Amniotic stem cell (primary cell): ENCODE results near the gene SDC4.

ENCODE experiments used
- DNase-seq: peaks from one replicate; lab custom pipeline; 2025; lab: John Stamatoyannopoulos, UW

The SDC4 gene

GRCh38 chr20:45318948-45319347 is 29.3 kb downstream of the SDC4 start:
- no peak for DNase-seq

- DNase-seq, result no peak
Observed at GRCh38 chr20:45318386-45318939, 29.8 kb downstream of the SDC4 start.

GRCh38 chr20:45317826-45318225 is 30.4 kb downstream of the SDC4 start:
- DNase-seq, result no peak

GRCh38 chr20:45316150-45317080 is 31.8 kb downstream of the SDC4 start:
- no peak for DNase-seq

- DNase-seq, result no peak
Observed at GRCh38 chr20:45315672-45316071, 32.6 kb downstream of the SDC4 start.

- no peak for DNase-seq
Observed at GRCh38 chr20:45313943-45314342, 34.3 kb downstream of the SDC4 start.

GRCh38 chr20:45313065-45313695 is 35.0 kb downstream of the SDC4 start:
- DNase-seq, result no peak

GRCh38 chr20:45312241-45312640 is 36.0 kb downstream of the SDC4 start:
- no peak for DNase-seq

GRCh38 chr20:45311589-45312211 is 36.5 kb downstream of the SDC4 start:
- peak; percentile 42 for DNase-seq

- no peak for DNase-seq
Observed at GRCh38 chr20:45309075-45309474, 39.1 kb downstream of the SDC4 start.

GRCh38 chr20:45308117-45308778 is 40.0 kb downstream of the SDC4 start, which contains the start of gene MATN4:
MATN4 (minus strand) TSS chr20:45308299; CDS start chr20:45305582, 2,717 bp downstream.
- DNase-seq, result no peak

GRCh38 chr20:45307076-45307640 is 41.1 kb downstream of the SDC4 start:
- no peak for DNase-seq

GRCh38 chr20:45306431-45306982 is 41.7 kb downstream of the SDC4 start, which contains the start of gene RBPJL:
RBPJL (plus strand) TSS chr20:45306840; CDS start chr20:45306923, 83 bp downstream.
- DNase-seq, result no peak

GRCh38 chr20:45305262-45305661 is 43.0 kb downstream of the SDC4 start:
- no peak for DNase-seq

- DNase-seq, result no peak
Observed at GRCh38 chr20:45304464-45304999, 43.7 kb downstream of the SDC4 start.

GRCh38 chr20:45303586-45304463 is 44.4 kb downstream of the SDC4 start:
- DNase-seq, result no peak

- DNase-seq, result no peak
Observed at GRCh38 chr20:45301824-45302271, 46.4 kb downstream of the SDC4 start.

- no peak for DNase-seq
Observed at GRCh38 chr20:45300961-45301360, 47.3 kb downstream of the SDC4 start.

- DNase-seq, result no peak
Observed at GRCh38 chr20:45299786-45300185, 48.4 kb downstream of the SDC4 start.
